ENCODE measurements around the gene SNRNP35. TPM values are rescaled to one million over a fixed set of nuclear protein-coding genes. Genes with fewer than 3 reads are reported as not detected.

The SNRNP35 gene
- total RNA-seq, 4 donors from 2014 or later, result 8.6 to 30.0 (median 25.7) TPM

GRCh38 chr12:123483602-123484248, 25.8 kb downstream of the SNRNP35 start:
- 65 to 80% methylated on average over 9 to 17 of the region's 18 CpGs for WGBS, 2 donors (ENCODE audit: low coverage in 1 of 2)
- no peak overlapping the region for H3K27ac ChIP-seq
- TF ChIP-seq CTCF (IDR thresholded peaks at IDR 0.05), result no peak
- no peak for TF ChIP-seq EP300 (IDR thresholded peaks at IDR 0.05; ENCODE audit: low read depth)
- TF ChIP-seq POLR2AphosphoS5 (IDR thresholded peaks at IDR 0.05), result no peak
- no peak for TF ChIP-seq POLR2A (IDR thresholded peaks at IDR 0.05)
- intact Hi-C loops (cut with DNase I; ENCODE audit: low total_unique reads), result no loop called here
- in situ Hi-C loops (cut with MboI; ENCODE audit: low pct_ligation_motif_present in 1 of 4, low pct_unique_long_range_greater_than_20kb in 1 of 4, low sequenced_read_pairs in 3 of 4), result no loop called here
- no peak overlapping the region for H3K4me3 ChIP-seq
- no peaks in the 10 kb centered on the region for H3K27me3 ChIP-seq
- H3K36me3 ChIP-seq, result no peaks in the 10 kb centered on the region
- H3K4me1 ChIP-seq, result no peaks in the 10 kb centered on the region
- no peak for DNase-seq
- H3K9me3 ChIP-seq, result no peaks in the 10 kb centered on the region

GRCh38 chr12:123485756-123486155, 27.8 kb downstream of the SNRNP35 start:
- 81 to 85% methylated on average over 4 to 14 of the region's 14 CpGs for WGBS, 2 donors (ENCODE audit: low coverage in 1 of 2)
- intact Hi-C loops (cut with DNase I; ENCODE audit: low total_unique reads), result no loop called here

GRCh38 chr12:123487428-123487827, 29.5 kb downstream of the SNRNP35 start:
- in situ Hi-C loops (cut with MboI; ENCODE audit: low pct_ligation_motif_present in 1 of 4, low pct_unique_long_range_greater_than_20kb in 1 of 4, low sequenced_read_pairs in 3 of 4) (no loop called here), intact Hi-C loops (cut with DNase I; ENCODE audit: low total_unique reads) (no loop called here)
- TF ChIP-seq CTCF (IDR thresholded peaks at IDR 0.05) (no peak), EP300 (IDR thresholded peaks at IDR 0.05; ENCODE audit: low read depth) (no peak), POLR2A (IDR thresholded peaks at IDR 0.05) (no peak), POLR2AphosphoS5 (IDR thresholded peaks at IDR 0.05) (no peak)
- H3K9me3 ChIP-seq, result no peaks in the 10 kb centered on the region
- DNase-seq, result no peak
- H3K27ac ChIP-seq, result no peak overlapping the region
- no peaks in the 10 kb centered on the region for H3K4me1 ChIP-seq
- no peaks in the 10 kb centered on the region for H3K36me3 ChIP-seq
- no peak overlapping the region for H3K4me3 ChIP-seq
- 96 to 100% methylated on average over 2 to 6 of the region's 6 CpGs for WGBS, 2 donors (ENCODE audit: low coverage in 1 of 2)
- no peaks in the 10 kb centered on the region for H3K27me3 ChIP-seq

More at GRCh38 chr12:123485756-123486155, 27.8 kb downstream of the SNRNP35 start:
- H3K4me3 ChIP-seq, result no peak overlapping the region
- in situ Hi-C loops (cut with MboI; ENCODE audit: low pct_ligation_motif_present in 1 of 4, low pct_unique_long_range_greater_than_20kb in 1 of 4, low sequenced_read_pairs in 3 of 4), result no loop called here
- H3K9me3 ChIP-seq, result no peaks in the 10 kb centered on the region
- TF ChIP-seq POLR2A (IDR thresholded peaks at IDR 0.05) (no peak), POLR2AphosphoS5 (IDR thresholded peaks at IDR 0.05) (no peak), CTCF (IDR thresholded peaks at IDR 0.05) (no peak), EP300 (IDR thresholded peaks at IDR 0.05; ENCODE audit: low read depth) (no peak)
- no peaks in the 10 kb centered on the region for H3K27me3 ChIP-seq
- H3K27ac ChIP-seq, result no peak overlapping the region
- H3K36me3 ChIP-seq, result no peaks in the 10 kb centered on the region
- no peak for DNase-seq
- no peaks in the 10 kb centered on the region for H3K4me1 ChIP-seq

- H3K27ac ChIP-seq, result no peak overlapping the region
- H3K27me3 ChIP-seq, result no peaks in the 10 kb centered on the region
- no peak for DNase-seq
- H3K4me3 ChIP-seq, result no peak overlapping the region
- 72 to 84% methylated on average over 3 to 20 of the region's 20 CpGs for WGBS, 2 donors (ENCODE audit: low coverage in 1 of 2)
- intact Hi-C loops (cut with DNase I; ENCODE audit: low total_unique reads), result no loop called here
- H3K9me3 ChIP-seq, result no peaks in the 10 kb centered on the region
- in situ Hi-C loops (cut with MboI; ENCODE audit: low pct_ligation_motif_present in 1 of 4, low pct_unique_long_range_greater_than_20kb in 1 of 4, low sequenced_read_pairs in 3 of 4), result no loop called here
- no peaks in the 10 kb centered on the region for H3K36me3 ChIP-seq
- TF ChIP-seq POLR2AphosphoS5 (IDR thresholded peaks at IDR 0.05) (no peak), EP300 (IDR thresholded peaks at IDR 0.05; ENCODE audit: low read depth) (no peak), CTCF (IDR thresholded peaks at IDR 0.05) (no peak), POLR2A (IDR thresholded peaks at IDR 0.05) (no peak)
- no peaks in the 10 kb centered on the region for H3K4me1 ChIP-seq
These were observed 30.7 kb downstream of the SNRNP35 start for GRCh38 chr12:123488539-123489230.

Measured in transverse colon (tissue), 4 donors.